Measurements from ENCODE around the gene CD47. TPM values are rescaled to one million over a fixed set of nuclear protein-coding genes. Genes with fewer than 3 reads are reported as not detected.

CD47 gene
- total RNA-seq, 1 experiment from 2014 or later = 34.7 TPM

DNA sequence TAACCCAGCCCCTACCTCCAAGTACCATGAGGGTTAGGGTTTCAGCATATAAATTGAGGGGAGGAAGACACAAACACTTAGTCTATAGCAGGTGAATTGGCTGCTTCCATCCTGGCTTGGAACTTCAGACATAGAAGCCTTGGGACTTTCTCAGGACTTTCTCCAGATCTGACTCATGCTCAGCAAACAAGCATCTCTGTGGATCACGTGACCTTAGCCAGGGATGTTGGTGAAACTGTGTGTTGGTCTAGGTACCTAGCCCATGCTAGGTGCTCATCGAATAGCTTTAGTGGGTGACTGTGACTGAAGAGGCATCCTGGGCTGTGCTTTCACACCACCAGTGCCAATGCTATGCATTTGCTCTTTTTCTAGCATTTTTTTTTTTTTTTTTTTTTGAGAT is 58.9 kb downstream of the CD47 start:
- no peak overlapping the region for H3K27ac ChIP-seq (ENCODE audit: low read depth, low read length, poor library complexity, severe bottlenecking)
- H3K27me3 ChIP-seq (replicated peaks; ENCODE audit: insufficient read depth, low read depth, low read length, poor library complexity) = peaks cover 3% of the 10 kb centered on the region
- no peaks in the 10 kb centered on the region for H3K4me1 ChIP-seq (ENCODE audit: insufficient read depth, low read length, poor library complexity, severe bottlenecking)
- CTCF ChIA-PET = no interaction called here
- no peaks in the 10 kb centered on the region for H3K36me3 ChIP-seq (ENCODE audit: insufficient read depth, low read length, poor library complexity, severe bottlenecking)
- intact Hi-C loops (cut with micrococcal nuclease; ENCODE audit: unreplicated experiment) = no loop called here
- TF ChIP-seq, protein P1, sequence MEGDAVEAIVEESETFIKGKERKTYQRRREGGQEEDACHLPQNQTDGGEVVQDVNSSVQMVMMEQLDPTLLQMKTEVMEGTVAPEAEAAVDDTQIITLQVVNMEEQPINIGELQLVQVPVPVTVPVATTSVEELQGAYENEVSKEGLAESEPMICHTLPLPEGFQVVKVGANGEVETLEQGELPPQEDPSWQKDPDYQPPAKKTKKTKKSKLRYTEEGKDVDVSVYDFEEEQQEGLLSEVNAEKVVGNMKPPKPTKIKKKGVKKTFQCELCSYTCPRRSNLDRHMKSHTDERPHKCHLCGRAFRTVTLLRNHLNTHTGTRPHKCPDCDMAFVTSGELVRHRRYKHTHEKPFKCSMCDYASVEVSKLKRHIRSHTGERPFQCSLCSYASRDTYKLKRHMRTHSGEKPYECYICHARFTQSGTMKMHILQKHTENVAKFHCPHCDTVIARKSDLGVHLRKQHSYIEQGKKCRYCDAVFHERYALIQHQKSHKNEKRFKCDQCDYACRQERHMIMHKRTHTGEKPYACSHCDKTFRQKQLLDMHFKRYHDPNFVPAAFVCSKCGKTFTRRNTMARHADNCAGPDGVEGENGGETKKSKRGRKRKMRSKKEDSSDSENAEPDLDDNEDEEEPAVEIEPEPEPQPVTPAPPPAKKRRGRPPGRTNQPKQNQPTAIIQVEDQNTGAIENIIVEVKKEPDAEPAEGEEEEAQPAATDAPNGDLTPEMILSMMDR (conservative IDR thresholded peaks at IDR 0.05; ENCODE audit: low read depth, low read length) = no peak
- TF ChIP-seq EZH2 (IDR thresholded peaks at IDR 0.05; ENCODE audit: borderline replicate concordance, low read depth, low read length, poor library complexity, severe bottlenecking) = no peak
- H3K4me3 ChIP-seq (ENCODE audit: low read depth, low read length, poor library complexity, severe bottlenecking) = no peak overlapping the region
- DNase-seq (ENCODE audit: low spot score) = no peak
- BruUV-seq (replicated peaks) = no TSS peak
- no peaks in the 10 kb centered on the region for H3K9me3 ChIP-seq (ENCODE audit: low read depth, low read length, poor library complexity, severe bottlenecking)
- POLR2A ChIA-PET (ENCODE audit: low non-redundant PET) = no interaction called here

GRCh38 chr3:108030960-108031359 is 59.9 kb downstream of the CD47 start:
- H3K27me3 ChIP-seq (replicated peaks; ENCODE audit: insufficient read depth, low read depth, low read length, poor library complexity) = peaks cover 3% of the 10 kb centered on the region
- POLR2A ChIA-PET (ENCODE audit: low non-redundant PET) = no interaction called here
- BruUV-seq (replicated peaks) = no TSS peak
- no peaks in the 10 kb centered on the region for H3K36me3 ChIP-seq (ENCODE audit: insufficient read depth, low read length, poor library complexity, severe bottlenecking)
- H3K4me1 ChIP-seq (ENCODE audit: insufficient read depth, low read length, poor library complexity, severe bottlenecking) = no peaks in the 10 kb centered on the region
- intact Hi-C loops (cut with micrococcal nuclease; ENCODE audit: unreplicated experiment) = no loop called here
- no peak overlapping the region for H3K4me3 ChIP-seq (ENCODE audit: low read depth, low read length, poor library complexity, severe bottlenecking)
- CTCF ChIA-PET = no interaction called here
- H3K27ac ChIP-seq (ENCODE audit: low read depth, low read length, poor library complexity, severe bottlenecking) = no peak overlapping the region
- no peak for TF ChIP-seq EZH2 (IDR thresholded peaks at IDR 0.05; ENCODE audit: borderline replicate concordance, low read depth, low read length, poor library complexity, severe bottlenecking)
- TF ChIP-seq, protein P1 (conservative IDR thresholded peaks at IDR 0.05; ENCODE audit: low read depth, low read length) = no peak
- DNase-seq (ENCODE audit: low spot score) = no peak
- H3K9me3 ChIP-seq (ENCODE audit: low read depth, low read length, poor library complexity, severe bottlenecking) = no peaks in the 10 kb centered on the region

GRCh38 chr3:108029466-108029865 is 61.4 kb downstream of the CD47 start:
- Histone ChIP-seq H3K27me3 (replicated peaks; ENCODE audit: insufficient read depth, low read depth, low read length, poor library complexity) (peaks cover 3% of the 10 kb centered on the region), H3K4me1 (ENCODE audit: insufficient read depth, low read length, poor library complexity, severe bottlenecking) (peaks cover 6% of the 10 kb centered on the region), H3K36me3 (ENCODE audit: insufficient read depth, low read length, poor library complexity, severe bottlenecking) (no peaks in the 10 kb centered on the region), H3K9me3 (ENCODE audit: low read depth, low read length, poor library complexity, severe bottlenecking) (no peaks in the 10 kb centered on the region), H3K4me3 (ENCODE audit: low read depth, low read length, poor library complexity, severe bottlenecking) (no peak overlapping the region), H3K27ac (ENCODE audit: low read depth, low read length, poor library complexity, severe bottlenecking) (no peak overlapping the region)
- DNase-seq (ENCODE audit: low spot score) = no peak
- TF ChIP-seq, protein P1 (conservative IDR thresholded peaks at IDR 0.05; ENCODE audit: low read depth, low read length) = no peak
- no peak for TF ChIP-seq EZH2 (IDR thresholded peaks at IDR 0.05; ENCODE audit: borderline replicate concordance, low read depth, low read length, poor library complexity, severe bottlenecking)
- ChIA-PET CTCF (no interaction called here), POLR2A (ENCODE audit: low non-redundant PET) (no interaction called here)
- intact Hi-C loops (cut with micrococcal nuclease; ENCODE audit: unreplicated experiment) = no loop called here
- no TSS peak for BruUV-seq (replicated peaks)

Measured in A673 (cell line).